GM10847 (cell line): ENCODE measurements around the gene CFAP141.

ENCODE experiments used
- POLR2A ChIP-seq: IDR thresholded peaks from 2 replicates; pipeline ENCODE4 v1.6.1; 2011; ENCODE audit not compliant: insufficient read length; ENCODE audit errors: extremely low read depth

Gene CFAP141

DNA sequence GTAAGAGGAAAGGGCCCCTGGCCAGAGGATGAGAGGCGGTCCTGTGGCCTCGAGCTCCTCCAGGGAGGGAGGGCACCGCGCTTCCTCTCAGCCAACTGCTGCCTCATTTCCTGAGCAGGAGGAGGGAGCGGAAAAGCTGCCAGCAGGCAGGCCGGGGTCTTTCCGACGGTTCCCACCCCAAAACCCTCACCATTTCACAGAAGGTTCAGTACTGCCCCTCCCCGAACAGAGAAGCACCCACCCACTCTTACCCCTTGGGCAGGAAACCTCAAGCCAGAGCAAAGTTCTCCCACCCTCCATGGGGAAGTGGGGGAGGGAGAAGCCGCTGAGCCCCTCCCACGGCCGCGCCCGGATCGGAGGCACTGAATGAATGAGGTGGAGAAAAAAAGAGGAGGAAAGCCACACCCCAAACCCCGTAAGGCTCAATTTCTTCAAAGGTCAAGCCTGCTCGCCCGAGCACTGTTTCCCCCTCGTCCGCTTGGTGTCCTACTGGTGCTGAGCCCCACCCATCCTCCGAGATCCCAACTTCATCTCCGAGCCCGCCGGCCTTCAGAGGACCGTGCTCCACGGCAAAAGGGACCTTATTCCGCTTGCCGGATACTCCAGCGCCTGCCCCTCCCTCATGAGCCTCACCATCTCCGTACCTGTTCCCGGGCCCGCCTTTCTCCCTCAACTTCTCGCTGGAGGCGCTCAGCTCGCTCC, 23.6 kb downstream of the CFAP141 start:
- peak; percentile 40 for TF ChIP-seq POLR2A

DNA sequence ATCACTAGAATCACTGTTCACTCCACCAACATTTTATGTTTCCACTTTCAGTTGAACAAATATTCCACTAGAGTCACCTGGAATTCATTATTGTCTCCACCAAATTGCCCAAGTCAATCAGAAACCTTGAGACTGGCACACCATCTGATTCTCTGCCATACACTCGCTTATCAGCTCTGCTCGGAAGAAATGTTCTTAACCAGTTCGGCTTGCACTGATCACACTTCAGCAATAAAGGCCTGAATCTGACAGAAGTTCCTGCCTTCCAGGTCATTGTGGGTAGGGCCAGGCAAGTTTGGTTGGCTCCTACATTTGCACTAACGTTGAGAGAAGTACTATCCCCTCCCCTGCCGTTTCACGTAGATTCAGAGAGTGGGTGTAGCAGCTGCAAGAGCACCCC, 24.2 kb downstream of the CFAP141 start:
- no peak for TF ChIP-seq POLR2A

DNA sequence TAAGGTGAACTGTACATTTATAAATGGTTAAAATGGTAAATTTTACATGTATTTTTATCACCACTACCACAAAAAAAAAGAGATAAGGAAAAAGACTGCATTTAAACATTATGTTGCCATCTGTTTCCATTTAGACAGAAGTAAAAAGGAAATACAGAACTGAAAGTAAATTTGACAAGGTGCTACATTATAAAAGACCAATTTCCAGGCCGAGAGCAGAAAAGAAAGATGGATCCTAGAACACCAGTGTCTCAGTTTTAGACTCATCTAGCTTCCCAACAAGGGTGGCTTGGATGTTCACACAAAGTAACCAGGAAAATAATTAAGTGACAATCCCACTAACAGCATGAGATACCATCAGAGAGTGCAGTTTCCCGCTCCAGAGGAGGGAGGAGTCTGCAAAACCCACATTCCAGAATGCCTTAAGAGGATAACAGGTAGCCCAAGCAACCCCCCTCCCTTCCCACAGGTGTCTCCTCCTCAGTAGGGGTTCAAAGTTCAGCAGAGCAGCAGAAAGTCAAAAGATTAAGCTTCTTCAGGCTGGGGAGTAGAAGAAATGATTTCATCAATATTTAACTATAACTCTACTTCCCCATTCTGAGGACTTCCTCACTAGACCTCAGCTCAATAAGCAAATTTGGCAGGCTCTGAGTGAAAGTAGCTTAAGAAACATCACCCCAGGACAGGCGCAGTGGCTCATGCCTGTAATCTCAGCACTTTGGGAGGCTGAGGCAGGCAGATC, 26.0 kb downstream of the CFAP141 start:
- TF ChIP-seq POLR2A, result no peak

DNA sequence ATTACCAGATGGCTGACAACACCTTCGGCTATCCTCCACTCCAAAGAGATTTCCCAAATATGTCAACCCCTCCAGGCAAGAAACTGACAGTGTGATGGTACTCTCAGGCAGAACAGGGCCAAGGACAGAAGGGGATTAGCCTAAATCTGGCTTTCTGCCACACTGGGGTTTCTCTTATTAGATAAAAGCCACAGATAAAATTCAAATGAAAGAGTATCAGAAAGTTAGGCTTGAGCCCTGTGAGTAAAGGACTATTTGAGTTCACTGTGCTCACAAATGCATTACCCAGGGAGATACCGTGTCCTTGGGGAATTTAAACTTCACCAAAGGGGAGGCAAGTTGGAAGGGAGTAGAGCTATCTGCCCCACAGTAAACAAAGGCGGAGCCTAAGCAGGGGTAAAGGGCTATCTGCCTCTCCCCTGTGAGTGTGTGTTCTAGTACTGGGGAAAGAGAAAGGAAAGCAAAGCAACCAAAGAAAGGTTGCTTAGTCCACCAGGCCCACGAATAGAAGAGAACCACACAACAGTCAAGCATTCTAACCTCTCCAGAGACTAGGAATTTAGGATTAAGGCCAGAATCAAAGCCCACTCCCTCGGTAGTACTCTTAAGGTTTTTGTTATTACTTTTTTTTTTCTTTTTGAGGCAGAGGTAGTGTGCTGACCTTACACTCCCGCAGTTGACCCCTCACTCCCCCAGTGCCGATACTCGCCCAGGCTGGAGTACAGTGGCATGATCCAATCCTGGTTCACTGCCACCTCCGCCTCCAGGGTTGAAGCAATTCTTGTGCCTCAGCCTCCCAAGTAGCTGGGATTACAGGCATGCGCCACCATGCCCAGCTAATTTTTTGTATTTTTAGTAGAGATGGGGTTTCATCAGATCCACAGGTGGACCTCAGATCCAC, 27.0 kb downstream of the CFAP141 start:
- TF ChIP-seq POLR2A, result no peak

DNA sequence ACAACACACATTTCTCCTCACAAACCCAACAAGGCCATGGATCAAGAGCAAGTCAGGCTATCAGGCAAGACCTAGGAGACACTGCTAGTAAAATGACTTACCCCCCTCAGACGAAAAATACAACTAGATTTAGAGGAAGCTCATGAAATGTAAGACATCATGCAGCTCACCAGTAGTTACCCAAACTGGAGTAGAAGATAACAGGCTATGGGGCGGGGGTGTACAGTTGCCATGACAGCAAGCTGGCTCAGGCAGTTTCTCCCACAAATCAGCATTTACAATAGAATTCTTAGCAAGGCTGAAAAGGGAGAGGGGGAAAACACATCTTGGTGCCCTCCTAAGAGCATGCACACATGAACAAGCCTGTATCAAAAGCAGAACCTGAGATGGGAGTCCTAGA, 28.1 kb downstream of the CFAP141 start:
- no peak for TF ChIP-seq POLR2A

DNA sequence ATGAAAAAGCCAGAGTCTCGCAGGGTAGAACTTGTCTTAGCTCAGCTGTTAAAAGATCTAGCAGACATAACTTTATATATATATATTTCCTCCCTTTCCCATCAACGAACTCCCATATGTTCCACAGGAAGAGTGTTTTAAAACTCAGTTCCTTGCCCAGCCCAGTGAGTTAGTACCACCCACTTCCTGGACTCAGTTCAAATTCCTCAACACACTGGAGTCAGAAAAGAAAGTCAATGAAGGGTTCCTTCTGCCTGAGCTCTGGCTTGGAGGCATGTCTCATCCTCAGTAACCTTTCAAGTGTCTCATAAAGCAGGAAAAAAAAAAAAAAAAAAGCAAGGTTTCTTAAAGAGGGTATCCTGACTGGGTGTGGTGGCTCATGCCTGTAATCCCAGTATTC, 29.8 kb downstream of the CFAP141 start:
- TF ChIP-seq POLR2A, result no peak

DNA sequence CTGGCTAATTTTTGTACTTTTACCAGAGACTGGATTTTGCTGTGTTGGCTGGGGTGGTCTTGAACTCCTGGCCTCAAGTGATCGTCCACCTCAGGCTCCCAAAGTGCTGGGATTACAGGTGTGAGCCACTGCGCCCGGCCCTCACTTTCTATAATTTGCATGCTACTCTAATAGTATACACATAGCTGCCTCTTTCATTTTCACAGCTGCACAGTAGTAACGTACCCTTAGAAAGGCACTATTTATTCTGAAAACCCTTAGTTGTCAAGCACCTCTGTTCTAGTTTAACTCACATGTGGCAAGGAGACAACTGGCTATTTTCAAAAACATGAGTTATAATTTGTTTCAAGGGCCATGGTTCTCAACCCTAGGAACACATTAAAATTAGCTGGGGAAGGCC, 31.5 kb downstream of the CFAP141 start:
- TF ChIP-seq POLR2A, result no peak

DNA sequence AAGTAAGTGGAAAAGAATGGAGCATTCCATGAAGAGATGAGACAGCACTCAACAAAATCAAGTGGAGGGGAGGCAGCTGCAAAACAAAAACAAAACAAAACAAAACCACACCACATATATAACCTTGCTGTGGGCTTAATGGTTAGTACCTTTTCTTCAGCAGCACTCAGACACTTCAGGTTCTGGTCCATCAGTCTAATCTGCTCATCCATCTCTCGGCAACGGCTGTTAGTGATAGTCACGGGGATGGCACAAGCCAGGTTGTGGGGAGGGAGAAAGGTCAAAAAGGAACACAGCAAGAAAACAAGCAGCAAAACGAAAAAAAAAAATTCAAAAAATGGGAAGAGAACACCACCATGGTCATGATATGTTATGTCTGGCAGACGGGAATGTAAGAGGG, 34.3 kb downstream of the CFAP141 start:
- no peak for TF ChIP-seq POLR2A

DNA sequence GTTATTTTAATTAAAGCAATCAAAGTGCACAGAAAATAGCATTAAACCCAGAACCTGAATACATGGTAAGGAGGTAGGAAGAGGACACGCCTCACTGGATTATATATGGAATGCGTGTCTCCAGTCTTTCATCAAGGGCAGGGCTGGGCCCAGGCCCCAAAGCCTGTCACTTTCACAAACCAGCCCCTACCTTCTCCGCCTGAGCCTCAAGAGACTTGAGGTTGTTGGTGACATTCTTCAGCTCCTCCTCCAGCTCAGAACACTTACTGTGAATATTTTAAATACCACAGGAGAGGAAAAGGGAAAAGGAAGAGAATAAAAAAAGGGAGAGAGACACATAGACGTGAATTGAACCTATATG, 34.9 kb downstream of the CFAP141 start:
- no peak for TF ChIP-seq POLR2A

DNA sequence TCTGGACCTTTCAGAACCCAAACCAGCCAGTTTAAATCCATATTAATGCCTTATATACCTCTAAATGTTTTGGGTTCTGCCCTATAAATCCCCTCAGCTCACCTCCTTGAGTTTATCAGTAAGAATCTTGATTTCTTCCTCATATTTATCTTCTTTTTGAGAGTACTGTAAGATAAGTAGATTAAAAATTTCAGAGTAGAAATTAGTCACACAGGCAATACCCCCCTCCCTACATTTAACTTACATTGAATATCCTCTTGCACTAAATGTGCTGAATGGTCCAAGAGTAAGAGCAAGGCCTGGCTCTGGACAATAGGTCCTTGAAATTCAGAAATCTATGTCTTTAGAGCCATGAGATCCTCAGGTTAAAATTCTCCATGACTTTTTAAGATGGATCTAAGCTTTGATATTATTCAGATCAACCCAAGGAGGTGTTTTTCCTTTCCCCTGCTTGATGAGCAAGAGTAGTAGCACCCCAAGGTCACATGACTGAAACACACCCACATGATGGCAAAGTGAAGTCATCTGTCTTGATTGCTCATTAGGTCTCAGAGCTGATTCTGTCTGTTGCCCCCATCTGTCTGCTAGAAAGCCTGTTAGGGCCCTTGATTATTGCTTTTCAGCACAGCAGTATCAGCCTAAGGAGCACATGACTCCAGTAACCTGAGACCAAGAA, 35.4 kb downstream of the CFAP141 start:
- TF ChIP-seq POLR2A, result no peak

DNA sequence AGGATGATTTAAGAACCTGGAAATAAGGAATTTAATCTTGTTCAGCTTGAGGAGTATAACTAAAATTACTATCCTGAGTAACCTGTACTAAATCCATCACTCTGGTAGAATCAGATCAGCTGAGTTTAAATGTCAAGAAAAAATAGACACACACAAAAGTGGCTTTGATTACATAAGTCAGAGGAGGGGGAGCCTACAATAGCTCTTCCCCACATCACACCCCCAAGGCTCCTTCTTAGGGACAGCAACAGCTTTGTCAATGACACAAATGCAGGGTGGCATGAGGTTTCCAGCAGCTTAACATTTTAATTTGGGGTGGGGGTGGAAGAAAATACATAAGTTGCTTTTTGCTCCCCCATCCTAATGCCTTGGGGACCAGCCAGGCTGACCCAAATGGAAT, 38.7 kb downstream of the CFAP141 start:
- no peak for TF ChIP-seq POLR2A

DNA sequence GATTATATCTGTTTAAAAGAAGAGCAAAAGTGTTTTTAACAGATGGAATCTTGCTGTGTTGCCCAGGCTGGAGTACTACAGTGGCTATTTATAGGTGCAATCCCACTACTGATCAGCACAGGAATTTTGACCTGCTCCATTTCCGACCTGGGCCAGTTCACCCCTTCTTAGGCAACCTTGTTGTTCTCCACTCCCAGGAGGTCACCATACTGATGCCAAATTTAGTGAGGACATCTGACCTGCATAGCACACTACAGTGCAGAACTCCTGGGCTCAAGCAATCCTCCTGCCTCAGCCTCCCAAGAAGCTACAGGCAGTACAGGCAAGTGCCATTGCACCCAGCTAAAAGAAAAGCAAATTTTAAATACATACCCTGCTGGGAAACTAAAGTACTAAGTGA, 39.9 kb downstream of the CFAP141 start:
- TF ChIP-seq POLR2A, result no peak

DNA sequence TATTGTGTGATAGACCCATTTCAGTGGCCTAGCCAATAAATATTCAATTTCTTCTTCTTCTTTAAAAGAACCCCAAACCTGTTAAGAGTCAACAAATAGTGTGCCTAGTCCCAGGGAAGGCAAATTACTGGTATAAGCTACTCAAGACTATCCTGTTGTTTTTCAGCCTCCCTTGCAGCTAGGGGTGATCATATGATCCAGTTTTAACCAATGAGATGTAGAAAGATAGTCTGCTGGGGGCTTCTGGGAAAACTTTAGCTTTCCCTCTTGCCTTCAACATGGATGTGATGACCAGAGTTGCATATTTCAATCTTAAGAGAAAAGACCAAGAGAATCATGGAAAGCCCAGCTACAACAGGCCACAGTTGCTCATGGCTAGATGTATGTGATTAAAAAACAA, 46.6 kb downstream of the CFAP141 start:
- TF ChIP-seq POLR2A, result no peak

DNA sequence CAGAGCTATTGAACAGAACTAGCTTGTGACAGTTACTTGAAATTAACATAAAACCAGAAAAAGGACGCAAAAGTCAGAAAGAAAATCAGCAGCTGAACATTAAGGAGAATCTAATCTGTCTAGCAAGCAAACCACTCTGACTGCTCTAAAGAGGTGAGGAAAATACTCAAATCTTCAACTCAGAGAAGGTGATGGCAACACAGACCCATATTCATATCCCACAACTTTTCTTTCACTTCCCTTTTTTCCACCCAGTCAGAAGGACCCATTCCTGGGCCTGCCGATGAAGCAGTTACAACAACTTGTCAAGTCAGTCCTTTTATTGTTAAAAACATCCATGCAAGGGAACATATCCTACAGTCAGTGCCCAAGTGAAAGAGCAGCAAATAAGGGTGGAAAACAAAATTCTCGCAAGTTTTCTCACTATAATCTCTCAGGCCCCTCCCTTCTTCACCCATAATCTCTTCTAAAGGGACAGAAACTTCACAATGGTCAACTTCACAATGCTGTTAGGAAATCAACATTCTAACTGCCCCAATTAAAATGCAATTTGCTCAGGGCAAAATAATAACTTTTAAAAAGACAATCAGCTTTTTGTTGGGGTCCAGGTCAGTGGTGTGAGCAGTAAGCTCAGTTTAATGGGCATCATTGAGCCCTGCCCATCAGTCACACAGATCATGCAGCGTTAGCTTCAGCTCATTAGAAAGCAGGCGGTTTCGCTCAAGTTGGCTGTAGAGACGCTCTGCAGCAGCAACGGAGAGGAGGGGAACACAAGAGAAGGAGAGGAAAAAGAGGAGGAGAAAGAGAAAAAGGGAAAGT, 47.6 kb downstream of the CFAP141 start:
- TF ChIP-seq POLR2A, result no peak

DNA sequence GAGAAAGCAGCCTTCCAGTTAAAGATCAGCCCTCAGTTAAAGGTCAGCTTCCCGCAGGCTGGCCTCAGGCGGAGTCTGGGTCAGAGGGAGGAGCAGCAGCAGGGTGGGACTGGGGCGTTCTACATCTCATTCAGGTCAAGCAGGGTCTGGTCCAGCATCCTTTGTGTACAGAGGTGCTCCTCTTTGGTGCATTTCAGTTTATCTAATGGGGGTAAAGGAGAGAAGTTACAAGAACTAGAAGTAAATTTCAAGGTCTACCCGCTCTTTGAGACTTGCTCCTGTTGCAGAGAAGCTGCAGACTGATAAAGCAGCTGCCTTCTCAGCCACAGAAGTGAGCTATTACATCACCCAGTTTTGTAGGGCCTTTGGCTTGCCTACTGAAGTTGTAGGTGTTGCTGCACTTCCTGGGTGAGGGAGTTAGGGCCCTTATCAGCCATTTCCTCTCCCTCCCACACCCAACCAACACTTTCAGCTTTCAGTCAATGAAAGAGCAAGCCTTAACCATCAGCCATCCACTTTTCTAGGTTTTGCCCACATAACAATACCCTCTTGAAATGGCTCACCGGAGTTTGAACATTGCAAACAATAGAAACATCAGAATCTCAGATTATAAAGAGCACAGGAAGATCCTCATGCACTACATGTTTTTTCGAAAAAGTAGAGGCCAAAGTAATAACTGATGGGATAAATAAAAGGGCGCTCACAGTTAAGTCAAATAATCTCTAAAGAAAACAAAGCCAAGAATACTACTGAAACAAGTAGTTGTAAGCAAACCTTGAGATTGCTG, 48.4 kb downstream of the CFAP141 start:
- TF ChIP-seq POLR2A, result no peak
